Measurements from ENCODE around the gene LAG3.

DNA sequence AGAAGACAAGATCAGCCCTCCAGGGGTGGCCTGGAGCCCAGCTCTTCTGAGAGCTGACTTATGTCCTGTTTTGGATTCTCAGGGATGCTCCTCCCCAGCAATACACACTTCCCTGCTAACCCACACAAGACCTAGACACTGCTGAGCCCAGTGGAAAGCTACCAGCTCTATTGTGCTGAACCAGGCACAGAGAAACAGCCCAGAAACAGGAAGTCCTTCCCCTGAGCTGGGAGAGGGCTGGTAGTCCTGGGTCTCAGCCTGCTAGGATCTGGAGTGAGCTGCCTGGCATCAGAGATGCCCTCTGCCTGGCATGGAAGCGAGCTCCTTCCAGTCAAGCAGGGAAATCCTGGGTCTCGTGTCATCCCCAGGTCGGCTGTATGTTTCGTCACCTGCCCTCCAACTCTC lies 1.2 kb upstream of the LAG3 start:
- TF ChIP-seq POLR2A (IDR thresholded peaks at IDR 0.05) (no peak), POLR2AphosphoS5 (IDR thresholded peaks at IDR 0.05) (peak in 2 of 3 donors; percentile 34 to 42)
- TF ChIP-seq, protein P1, sequence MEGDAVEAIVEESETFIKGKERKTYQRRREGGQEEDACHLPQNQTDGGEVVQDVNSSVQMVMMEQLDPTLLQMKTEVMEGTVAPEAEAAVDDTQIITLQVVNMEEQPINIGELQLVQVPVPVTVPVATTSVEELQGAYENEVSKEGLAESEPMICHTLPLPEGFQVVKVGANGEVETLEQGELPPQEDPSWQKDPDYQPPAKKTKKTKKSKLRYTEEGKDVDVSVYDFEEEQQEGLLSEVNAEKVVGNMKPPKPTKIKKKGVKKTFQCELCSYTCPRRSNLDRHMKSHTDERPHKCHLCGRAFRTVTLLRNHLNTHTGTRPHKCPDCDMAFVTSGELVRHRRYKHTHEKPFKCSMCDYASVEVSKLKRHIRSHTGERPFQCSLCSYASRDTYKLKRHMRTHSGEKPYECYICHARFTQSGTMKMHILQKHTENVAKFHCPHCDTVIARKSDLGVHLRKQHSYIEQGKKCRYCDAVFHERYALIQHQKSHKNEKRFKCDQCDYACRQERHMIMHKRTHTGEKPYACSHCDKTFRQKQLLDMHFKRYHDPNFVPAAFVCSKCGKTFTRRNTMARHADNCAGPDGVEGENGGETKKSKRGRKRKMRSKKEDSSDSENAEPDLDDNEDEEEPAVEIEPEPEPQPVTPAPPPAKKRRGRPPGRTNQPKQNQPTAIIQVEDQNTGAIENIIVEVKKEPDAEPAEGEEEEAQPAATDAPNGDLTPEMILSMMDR (IDR thresholded peaks at IDR 0.05 in 8 of 11, conservative IDR thresholded peaks at IDR 0.05 in 3 of 11) = no peak

All from spleen (tissue), 7 donors.